Activated CD8-positive, alpha-beta T cell treated with anti-CD3 and anti-CD28 coated beads for 36 hours (primary cell): ENCODE results near the gene SMIM41. TPM values are rescaled to one million over a fixed set of nuclear protein-coding genes. Genes with fewer than 3 reads are reported as not detected.

Experiments
- ATAC-seq: fragments of 200-7000 bp; cut with Tn5 transposase; one replicate; pipeline ENCODE4 v1.10.0; 2021; ENCODE audit warnings: mild to moderate bottlenecking, moderate library complexity
- CTCF ChIA-PET: fragments of 350-600 bp; sonication (Branson Sonifier 250); formaldehyde crosslinking; loops from one replicate; lab custom pipeline; 2021; ENCODE audit warnings: antibody characterized with exemption; lab: Charles Lee
- POLR2A ChIA-PET: fragments of 350-600 bp; sonication (Branson Sonifier 250); formaldehyde crosslinking; loops from one replicate; lab custom pipeline; 2021; ENCODE audit warnings: antibody characterized with exemption; lab: Charles Lee
- DNase-seq: peaks from one replicate; pipeline ENCODE4 v3.0.0-alpha.2; 2020
- H3K27ac Mint-ChIP-seq: one replicate; pipeline ENCODE4 v1.8.0; 2021; ENCODE audit warnings: mild to moderate bottlenecking, mixed read lengths
- H3K27me3 Mint-ChIP-seq: one replicate; pipeline ENCODE4 v1.8.0; 2021; ENCODE audit warnings: mixed read lengths
- H3K36me3 Mint-ChIP-seq: one replicate; pipeline ENCODE4 v1.8.0; 2021; ENCODE audit warnings: low read depth, mixed read lengths
- H3K4me1 Mint-ChIP-seq: one replicate; pipeline ENCODE4 v1.8.0; 2021; ENCODE audit warnings: low read depth, mixed read lengths
- H3K4me3 Mint-ChIP-seq: one replicate; pipeline ENCODE4 v1.8.0; 2021; ENCODE audit warnings: mild to moderate bottlenecking, moderate library complexity, mixed read lengths
- H3K9me3 Mint-ChIP-seq: one replicate; pipeline ENCODE4 v1.8.0; 2021; ENCODE audit warnings: mixed read lengths
- intact Hi-C: fragments of 100-400 bp; cut with micrococcal nuclease; formaldehyde crosslinking; loops from one replicate; pipeline ENCODE4 v1.10.0; 2022
- total RNA-seq, 2 experiments: library from RNA; stranded (reverse); gene quantifications; one replicate each; pipeline ENCODE4 v1.2.3, GENCODE V29; 2021
- TF ChIP-seq, protein P1 (sequence below): fragments of 200-600 bp; IDR thresholded peaks from one replicate; pipeline ENCODE4 v1.8.0; 2022; ENCODE audit warnings: antibody characterized with exemption, mild to moderate bottlenecking

Gene SMIM41
- total RNA-seq, 2 experiments from 2014 or later: not detected

DNA sequence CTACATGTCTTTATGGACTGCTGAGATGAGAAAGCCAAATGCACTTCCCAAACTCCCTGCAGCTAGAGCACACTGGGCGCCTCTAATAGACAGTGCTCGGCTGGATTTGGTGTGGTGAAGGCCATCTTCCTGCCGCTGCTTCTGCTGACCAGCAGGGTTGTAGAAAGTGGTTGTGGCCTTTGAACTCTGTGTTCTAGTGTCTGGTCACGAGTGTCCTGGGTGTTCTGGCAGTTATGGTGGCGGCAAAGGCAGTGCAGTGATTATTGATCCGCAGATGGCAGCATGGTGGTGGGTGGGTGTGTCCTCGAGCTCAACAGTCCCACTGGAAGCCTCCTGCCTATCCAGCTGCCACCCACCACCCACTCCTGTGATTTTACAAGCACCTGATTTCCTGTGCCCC lies 43.4 kb downstream of the SMIM41 start:
- no peak for DNase-seq
- intact Hi-C loops: loop anchor here (5.0 kb wide), 1 partner anchor 96 kb away; no protein-coding TSS in a partner anchor
- H3K9me3 Mint-ChIP-seq: no peaks in the 10 kb centered on the region
- peaks cover 32% of the 10 kb centered on the region for H3K27me3 Mint-ChIP-seq
- CTCF ChIA-PET: interaction anchor here (0.8 to 10.9 kb wide), 6 partner anchors 10 to 755 kb away, joined by 3 to 313 read pairs (median 4); no protein-coding TSS in a partner anchor
- TF ChIP-seq, protein P1, sequence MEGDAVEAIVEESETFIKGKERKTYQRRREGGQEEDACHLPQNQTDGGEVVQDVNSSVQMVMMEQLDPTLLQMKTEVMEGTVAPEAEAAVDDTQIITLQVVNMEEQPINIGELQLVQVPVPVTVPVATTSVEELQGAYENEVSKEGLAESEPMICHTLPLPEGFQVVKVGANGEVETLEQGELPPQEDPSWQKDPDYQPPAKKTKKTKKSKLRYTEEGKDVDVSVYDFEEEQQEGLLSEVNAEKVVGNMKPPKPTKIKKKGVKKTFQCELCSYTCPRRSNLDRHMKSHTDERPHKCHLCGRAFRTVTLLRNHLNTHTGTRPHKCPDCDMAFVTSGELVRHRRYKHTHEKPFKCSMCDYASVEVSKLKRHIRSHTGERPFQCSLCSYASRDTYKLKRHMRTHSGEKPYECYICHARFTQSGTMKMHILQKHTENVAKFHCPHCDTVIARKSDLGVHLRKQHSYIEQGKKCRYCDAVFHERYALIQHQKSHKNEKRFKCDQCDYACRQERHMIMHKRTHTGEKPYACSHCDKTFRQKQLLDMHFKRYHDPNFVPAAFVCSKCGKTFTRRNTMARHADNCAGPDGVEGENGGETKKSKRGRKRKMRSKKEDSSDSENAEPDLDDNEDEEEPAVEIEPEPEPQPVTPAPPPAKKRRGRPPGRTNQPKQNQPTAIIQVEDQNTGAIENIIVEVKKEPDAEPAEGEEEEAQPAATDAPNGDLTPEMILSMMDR: no peak
- no peak overlapping the region for H3K27ac Mint-ChIP-seq
- peaks cover 15% of the 10 kb centered on the region for H3K4me1 Mint-ChIP-seq
- POLR2A ChIA-PET: no interaction called here
- no peak overlapping the region for H3K4me3 Mint-ChIP-seq
- no peak for ATAC-seq
- no peaks in the 10 kb centered on the region for H3K36me3 Mint-ChIP-seq

DNA sequence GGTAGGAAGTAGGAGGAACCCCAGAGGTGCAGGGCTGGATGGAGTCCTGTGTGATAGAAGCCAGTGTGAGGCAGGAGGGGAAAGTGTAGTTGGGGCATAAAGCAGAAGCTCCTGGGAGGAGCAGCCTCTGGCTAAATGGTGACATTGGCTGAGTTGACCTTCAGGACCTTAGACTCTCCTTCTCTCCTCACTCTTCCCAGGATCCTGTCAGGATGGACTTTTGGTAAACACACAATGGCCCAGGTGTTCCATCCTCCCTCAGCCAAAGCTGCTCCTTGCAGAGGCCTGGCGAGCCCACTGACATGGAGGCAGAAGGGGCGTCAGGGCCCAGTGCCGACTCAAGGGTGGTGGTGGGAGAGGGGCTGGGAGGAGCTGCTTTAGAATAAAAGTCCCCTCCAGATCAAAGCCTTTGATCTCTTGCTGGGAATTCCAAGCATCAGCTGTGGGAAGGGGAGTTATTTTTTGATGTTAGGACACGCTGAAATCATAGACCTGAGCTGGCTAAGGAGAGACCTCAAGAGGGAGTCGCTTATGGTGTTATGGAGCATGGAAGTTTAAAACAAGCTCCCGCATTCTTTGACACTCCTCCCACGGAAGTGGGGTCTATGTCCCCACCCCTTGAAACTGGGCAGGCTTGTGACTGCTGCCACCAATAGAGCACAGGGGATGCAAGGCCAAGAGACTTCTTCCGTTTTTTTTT lies 44.1 kb downstream of the SMIM41 start:
- no peak overlapping the region for H3K4me3 Mint-ChIP-seq
- CTCF ChIA-PET: interaction anchor here (0.6 to 10.9 kb wide), 7 partner anchors 10 to 156 kb away, joined by 3 to 313 read pairs (median 4); no protein-coding TSS in a partner anchor
- TF ChIP-seq, protein P1: no peak
- ATAC-seq (no peak), DNase-seq (no peak)
- no peak overlapping the region for H3K27ac Mint-ChIP-seq
- no peaks in the 10 kb centered on the region for H3K36me3 Mint-ChIP-seq
- peaks cover 32% of the 10 kb centered on the region for H3K27me3 Mint-ChIP-seq
- intact Hi-C loops: loop anchor here (5.0 kb wide), 1 partner anchor 96 kb away; no protein-coding TSS in a partner anchor
- H3K4me1 Mint-ChIP-seq: peaks cover 12% of the 10 kb centered on the region
- H3K9me3 Mint-ChIP-seq: no peaks in the 10 kb centered on the region
- POLR2A ChIA-PET: no interaction called here

DNA sequence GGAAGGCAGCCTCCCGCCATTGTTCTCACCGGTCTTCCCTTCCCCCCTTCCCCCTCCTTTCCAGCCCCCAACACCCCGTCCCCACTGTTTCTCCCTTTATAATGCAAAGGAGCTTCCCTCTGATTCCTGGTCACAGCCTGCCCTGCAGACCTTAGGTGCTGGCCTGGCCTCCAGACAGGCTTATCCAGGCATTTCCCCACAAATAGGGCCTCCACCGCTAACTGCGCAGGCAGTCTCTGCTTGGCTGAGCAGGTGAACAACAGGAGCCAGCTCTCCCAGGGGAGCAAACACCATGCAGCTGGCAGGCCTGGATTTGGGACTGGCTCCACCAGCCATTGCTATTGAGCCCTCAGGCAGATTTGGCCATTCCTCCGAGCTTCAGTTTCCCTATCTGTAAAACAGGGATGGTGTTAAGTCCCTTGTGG lies 46.0 kb downstream of the SMIM41 start:
- no peak overlapping the region for H3K27ac Mint-ChIP-seq
- H3K27me3 Mint-ChIP-seq: peaks cover 24% of the 10 kb centered on the region
- no peaks in the 10 kb centered on the region for H3K4me1 Mint-ChIP-seq
- DNase-seq: no peak
- TF ChIP-seq, protein P1: no peak
- CTCF ChIA-PET: interaction anchor here (0.8 to 10.9 kb wide), 6 partner anchors 9 to 745 kb away, joined by 3 to 313 read pairs (median 3); no protein-coding TSS in a partner anchor
- H3K4me3 Mint-ChIP-seq: no peak overlapping the region
- intact Hi-C loops: no loop called here
- no peaks in the 10 kb centered on the region for H3K36me3 Mint-ChIP-seq
- POLR2A ChIA-PET: no interaction called here
- H3K9me3 Mint-ChIP-seq: no peaks in the 10 kb centered on the region
- ATAC-seq: no peak

DNA sequence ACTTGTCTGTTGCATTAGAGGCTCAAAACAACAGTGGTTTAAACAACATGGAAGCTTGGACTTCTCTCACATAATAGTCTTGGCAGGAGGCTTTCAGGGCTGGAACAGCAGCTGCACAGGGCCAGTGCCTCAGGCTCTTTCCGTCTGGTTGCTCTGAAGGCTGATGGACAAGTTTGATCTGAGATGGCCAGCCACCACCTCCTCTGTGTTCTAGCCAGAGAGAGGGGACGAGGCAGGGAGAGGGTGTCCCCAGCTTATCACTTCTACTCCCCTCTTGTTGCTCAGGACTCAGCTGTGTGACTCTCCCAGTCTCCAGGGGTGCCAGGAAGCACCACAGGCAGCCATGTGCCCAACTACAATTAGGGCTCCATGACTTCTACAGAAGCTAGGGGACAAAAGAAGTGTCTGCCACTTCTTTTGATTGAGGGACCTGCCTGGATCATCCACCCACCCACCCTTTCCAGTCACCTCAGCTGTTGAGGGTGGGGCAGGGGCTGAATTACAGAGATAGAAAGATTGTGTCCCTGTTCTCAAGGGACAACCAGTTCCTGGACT lies 46.6 kb downstream of the SMIM41 start:
- H3K4me1 Mint-ChIP-seq: no peaks in the 10 kb centered on the region
- H3K4me3 Mint-ChIP-seq: no peak overlapping the region
- CTCF ChIA-PET: interaction anchor here (0.8 to 10.9 kb wide), 5 partner anchors 10 to 247 kb away, joined by 3 to 313 read pairs (median 3); no protein-coding TSS in a partner anchor
- no peaks in the 10 kb centered on the region for H3K9me3 Mint-ChIP-seq
- intact Hi-C loops: no loop called here
- DNase-seq: no peak
- peaks cover 21% of the 10 kb centered on the region for H3K27me3 Mint-ChIP-seq
- H3K36me3 Mint-ChIP-seq: no peaks in the 10 kb centered on the region
- no peak for ATAC-seq
- POLR2A ChIA-PET: no interaction called here
- TF ChIP-seq, protein P1: no peak
- H3K27ac Mint-ChIP-seq: no peak overlapping the region
